Left lung (tissue), 10 donors: ENCODE measurements around the gene NKX6-1. TPM values are rescaled to one million over a fixed set of nuclear protein-coding genes. Genes with fewer than 3 reads are reported as not detected.

Experiments used
- ATAC-seq: fragments of 200-7000 bp; cut with Tn5 transposase; one replicate; pipeline ENCODE4 v1.9.1; 2020; ENCODE audit warnings: moderate library complexity
- DNase-seq, 4 donors: peaks; one replicate each; pipeline ENCODE4 v3.0.0-alpha.2; 2013 to 2020
- H3K27ac ChIP-seq, 2 donors: fragments of 200-600 bp; sonication (generic) in 1 of 2; one replicate each; pipeline versions ENCODE4 v1.5.0 to v1.8.0; 2020 to 2021
- H3K27me3 ChIP-seq, 2 donors: fragments of 200-600 bp; sonication (generic) in 1 of 2; one replicate each; pipeline versions ENCODE4 v1.5.0 to v1.8.0; 2020 to 2021
- H3K36me3 ChIP-seq, 2 donors: fragments of 200-600 bp; sonication (generic) in 1 of 2; one replicate each; pipeline versions ENCODE4 v1.5.0 to v1.8.0; 2020 to 2021
- H3K4me1 ChIP-seq, 2 donors: fragments of 200-600 bp; one replicate each; pipeline ENCODE4 v1.8.0; 2021
- H3K4me3 ChIP-seq, 2 donors: fragments of 200-600 bp; sonication (generic) in 1 of 2; one replicate each; pipeline versions ENCODE4 v1.5.0 to v1.8.0; 2020 to 2021; ENCODE audit warnings: mild to moderate bottlenecking in 1 of 2
- H3K9me3 ChIP-seq, 2 donors: fragments of 200-600 bp; sonication (generic) in 1 of 2; one replicate each; pipeline versions ENCODE4 v1.5.0 to v1.8.0; 2020 to 2021
- CTCF ChIP-seq, 2 donors: fragments of 200-600 bp; sonication (generic) in 1 of 2; IDR thresholded peaks; one replicate each; pipeline versions ENCODE4 v1.5.0 to v1.8.0; 2021; ENCODE audit warnings: antibody characterized with exemption in 2 of 2
- intact Hi-C, 2 donors: fragments of 100-400 bp; cut with DNase I; formaldehyde crosslinking; loops; one replicate each; pipeline versions ENCODE4 v1.11.2 to v1.14.2; 2022
- polyA plus RNA-seq, 6 donors: library from polyadenylated mRNA; unstranded; fragments of 120-200 nt; gene quantifications; one replicate each; pipeline ENCODE4 v1.2.1, GENCODE V29; 2013; ENCODE audit not compliant: insufficient read length in 6 of 6
- total RNA-seq, 2 donors: library from RNA; stranded (reverse); fragmentation: NEBNext Ultra II Directional; extraction: Animal tissue kit (Norgen Biotek cat#: 25700); gene quantifications; one replicate each; pipeline ENCODE4 v1.2.1, GENCODE V29; 2021
- donor health status: DM: no; HTN: yes; CAD: no.
- donor health status: DM: no; HTN: no; CAD: no.

NKX6-1 gene
- total and polyA plus RNA-seq, 8 donors: 0.07 to 0.21 (median 0.08) TPM; not detected in 5

DNA sequence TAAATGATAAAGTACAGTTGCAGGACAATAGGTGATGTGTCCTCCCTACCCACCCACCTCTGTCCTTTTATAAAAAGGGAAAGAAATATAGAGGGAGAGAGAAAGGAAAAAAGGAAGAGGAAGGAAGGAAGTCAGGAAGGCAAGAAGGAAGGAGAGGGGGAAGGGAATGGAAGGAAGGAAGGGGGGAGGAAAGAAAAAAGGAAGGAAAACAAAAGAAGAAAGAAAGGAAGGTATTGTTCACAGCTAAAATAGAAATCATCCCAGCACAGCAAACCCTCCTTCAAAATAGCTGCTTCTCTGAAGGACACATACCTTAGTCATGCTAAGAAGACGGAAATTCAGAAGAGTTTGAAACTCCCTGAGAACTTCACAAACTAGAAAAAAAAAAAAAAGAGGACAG is 8.4 kb downstream of the NKX6-1 start:
- Histone ChIP-seq H3K36me3 (no peaks in the 10 kb centered on the region), H3K9me3 (no peaks in the 10 kb centered on the region), H3K27ac (no peak overlapping the region), H3K4me3 (no peak overlapping the region), H3K4me1 (peaks cover 0 to 9% of the 10 kb centered on the region in 2 donors), H3K27me3 (peaks cover 87 to 99% of the 10 kb centered on the region in 2 donors)
- ATAC-seq (no peak), DNase-seq (no peak)
- no peak for TF ChIP-seq CTCF (IDR thresholded peaks at IDR 0.05)
- intact Hi-C loops: no loop called here

GRCh38 chr4:84484236-84484635 is 14.9 kb downstream of the NKX6-1 start:
- Histone ChIP-seq H3K27me3 (peaks cover 88 to 99% of the 10 kb centered on the region in 2 donors), H3K4me3 (no peak overlapping the region), H3K4me1 (peaks cover 9 to 11% of the 10 kb centered on the region in 2 donors), H3K9me3 (no peaks in the 10 kb centered on the region), H3K36me3 (no peaks in the 10 kb centered on the region), H3K27ac (no peak overlapping the region)
- ATAC-seq (no peak), DNase-seq (no peak)
- TF ChIP-seq CTCF (IDR thresholded peaks at IDR 0.05): no peak
- intact Hi-C loops: no loop called here

- ATAC-seq (no peak), DNase-seq (no peak)
- no peak overlapping the region for H3K4me3 ChIP-seq
- no peak overlapping the region for H3K27ac ChIP-seq
- intact Hi-C loops: no loop called here
- peaks cover 90 to 100% of the 10 kb centered on the region in 2 donors for H3K27me3 ChIP-seq
- no peaks in the 10 kb centered on the region for H3K36me3 ChIP-seq
- peaks cover 9 to 11% of the 10 kb centered on the region in 2 donors for H3K4me1 ChIP-seq
- no peaks in the 10 kb centered on the region for H3K9me3 ChIP-seq
- TF ChIP-seq CTCF (IDR thresholded peaks at IDR 0.05): no peak
Measured at GRCh38 chr4:84483688-84484087, 15.4 kb downstream of the NKX6-1 start.

- H3K27me3 ChIP-seq: peaks cover 83 to 98% of the 10 kb centered on the region in 2 donors
- H3K4me1 ChIP-seq: peaks cover 9 to 11% of the 10 kb centered on the region in 2 donors
- intact Hi-C loops: no loop called here
- ATAC-seq (peak; percentile 88), DNase-seq (peak in 1 of 4 donors; percentile 79)
- H3K27ac ChIP-seq: no peak overlapping the region
- H3K36me3 ChIP-seq: no peaks in the 10 kb centered on the region
- H3K4me3 ChIP-seq: peak overlapping the region in 1 of 2 donors; percentile 10
- TF ChIP-seq CTCF (IDR thresholded peaks at IDR 0.05): peak in 1 of 2 donors; percentile 10
- H3K9me3 ChIP-seq: no peaks in the 10 kb centered on the region
Measured at GRCh38 chr4:84482564-84483563, 16.2 kb downstream of the NKX6-1 start.

DNA sequence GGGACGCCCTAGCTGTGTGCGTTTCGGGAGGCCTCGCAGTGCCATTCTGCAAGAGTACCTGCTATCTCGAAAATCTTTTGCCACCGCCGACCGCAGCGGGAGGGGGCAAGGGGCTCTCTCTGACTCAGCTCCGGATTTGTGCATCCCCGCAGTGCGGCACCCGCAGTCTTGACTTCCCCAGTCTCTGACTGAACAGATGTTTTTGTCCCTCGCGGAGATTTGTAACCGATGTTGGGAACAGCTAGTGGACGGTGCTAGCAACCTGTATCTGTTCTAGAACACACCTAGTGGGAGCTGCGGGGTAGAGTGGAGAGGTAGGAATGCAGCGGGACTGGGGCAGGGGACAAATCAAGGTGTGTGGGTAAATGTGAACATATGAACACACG is 17.2 kb downstream of the NKX6-1 start:
- peaks cover 89 to 95% of the 10 kb centered on the region in 2 donors for H3K27me3 ChIP-seq

More for the DNA sequence above, 17.2 kb downstream of the NKX6-1 start:
- no peaks in the 10 kb centered on the region for H3K9me3 ChIP-seq
- no peak overlapping the region for H3K27ac ChIP-seq
- peaks cover 9 to 11% of the 10 kb centered on the region in 2 donors for H3K4me1 ChIP-seq
- intact Hi-C loops: no loop called here
- no peak for DNase-seq
- H3K4me3 ChIP-seq: no peak overlapping the region
- no peaks in the 10 kb centered on the region for H3K36me3 ChIP-seq
- no peak for ATAC-seq
- no peak for TF ChIP-seq CTCF (IDR thresholded peaks at IDR 0.05)
